T1000 (cell line): ENCODE results near the gene SESN3.
"Not testable (repeated sequence)": the region's sequence is repeated elsewhere in the genome, so short reads cannot be mapped to it uniquely, and the experiment has no call there.

Experiments used
- DNase-seq: peaks from one replicate; lab custom pipeline; 2025; ENCODE audit warnings: mixed read lengths; lab: John Stamatoyannopoulos, UW

The SESN3 gene

DNA sequence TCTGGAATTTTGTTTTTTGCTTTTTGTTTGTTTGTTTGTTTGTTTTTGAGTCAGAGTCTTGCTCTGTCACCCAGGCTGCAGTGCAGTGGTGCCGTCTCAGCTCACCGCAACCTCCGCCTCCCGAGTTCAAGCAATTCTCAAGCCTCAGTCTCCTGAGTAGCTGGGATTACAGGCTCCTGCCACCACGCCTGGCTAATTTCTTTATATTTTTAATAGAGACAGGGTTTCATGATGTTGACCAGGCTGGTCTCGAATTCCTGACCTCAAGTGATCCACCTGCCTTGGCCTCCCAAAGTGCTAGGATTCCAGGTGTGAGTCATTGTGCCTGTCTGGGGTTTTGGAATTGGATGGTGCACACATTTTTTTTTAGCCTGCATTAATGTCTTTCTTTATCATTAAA, 20.9 kb upstream of the SESN3 start:
- not testable (repeated sequence) for DNase-seq

DNA sequence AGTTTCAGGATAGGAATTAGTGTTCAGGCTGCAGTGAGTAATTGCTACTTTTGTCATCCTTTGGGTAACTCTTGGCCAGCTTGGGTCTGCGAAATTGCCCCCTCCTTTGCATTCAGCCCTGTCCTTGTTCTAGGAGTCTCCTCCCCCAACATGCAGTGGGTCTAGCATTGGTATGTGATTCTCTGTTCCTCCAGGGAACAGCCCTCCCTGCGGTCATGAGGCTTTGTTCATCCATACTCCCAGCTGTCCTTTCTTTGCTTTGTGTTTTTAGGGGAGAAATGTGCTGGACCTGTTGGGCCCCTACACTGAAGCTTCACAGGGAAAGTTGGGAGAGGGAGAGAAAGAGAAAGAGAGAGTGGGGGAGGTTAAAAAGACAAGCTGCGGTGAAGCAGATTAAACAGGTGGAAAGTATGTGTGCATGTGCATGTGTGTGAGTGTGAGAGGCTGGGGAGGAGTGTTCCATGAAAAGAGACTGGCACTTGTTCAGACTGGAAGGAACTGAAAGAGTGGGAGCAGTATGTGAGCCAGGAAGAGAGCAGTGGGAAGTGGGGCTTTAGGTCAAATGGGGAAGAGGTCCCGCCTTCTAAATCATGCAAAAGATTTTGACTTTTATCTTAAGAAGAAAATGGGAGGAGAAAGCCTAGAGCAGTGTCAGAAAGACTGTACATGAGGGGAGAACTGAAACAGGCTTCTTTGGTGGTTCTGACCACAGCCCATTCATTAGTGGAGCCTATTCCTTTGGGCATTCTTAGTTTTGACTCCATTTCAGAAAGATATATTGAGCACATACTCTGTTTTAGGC, 17.9 kb upstream of the SESN3 start:
- no peak for DNase-seq

DNA sequence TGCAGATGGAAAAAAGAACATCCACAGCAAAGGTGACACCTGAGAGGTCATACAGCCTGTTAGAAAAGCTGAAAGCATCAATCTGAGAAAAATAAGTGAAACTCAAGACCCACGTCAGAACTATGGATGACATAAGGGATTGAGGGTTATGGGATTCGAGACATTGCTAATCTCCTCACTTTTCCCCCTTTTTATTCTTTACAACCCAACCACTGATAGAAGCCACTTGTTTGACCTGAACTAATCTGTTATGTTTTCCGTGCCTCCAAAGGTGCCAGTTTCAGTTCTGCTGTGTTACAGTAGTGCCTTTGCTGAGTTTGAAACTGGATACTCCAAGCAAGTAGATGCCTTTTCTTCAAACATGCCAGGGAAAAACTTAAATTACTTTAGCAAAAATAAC, 16.9 kb upstream of the SESN3 start:
- no peak for DNase-seq

DNA sequence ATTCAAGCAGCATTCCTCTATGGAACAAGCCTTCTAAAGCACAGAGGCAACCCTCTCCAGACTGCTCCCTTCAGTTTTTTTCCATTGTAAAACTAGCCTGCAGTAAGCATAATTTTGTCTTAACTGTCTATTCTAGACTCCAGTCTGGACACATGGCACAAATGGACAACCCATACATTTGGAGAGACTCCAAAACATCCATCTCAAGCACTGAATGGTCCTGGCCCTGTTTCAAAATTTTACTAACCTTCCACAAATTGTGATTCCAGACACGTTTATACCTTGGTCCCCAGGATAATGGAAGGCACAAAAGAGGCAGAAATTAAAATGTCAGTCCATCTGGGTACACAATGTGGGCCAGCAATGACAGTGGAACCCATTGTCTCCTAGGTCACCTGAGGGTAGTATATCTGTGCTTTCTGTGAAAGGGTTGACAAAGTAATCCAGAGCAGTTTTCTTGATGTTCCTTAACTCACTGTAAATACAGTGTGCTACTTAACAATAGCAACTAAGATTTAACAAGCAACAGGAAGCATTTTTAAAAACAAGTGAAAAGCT, 16.2 kb upstream of the SESN3 start:
- no peak for DNase-seq

DNA sequence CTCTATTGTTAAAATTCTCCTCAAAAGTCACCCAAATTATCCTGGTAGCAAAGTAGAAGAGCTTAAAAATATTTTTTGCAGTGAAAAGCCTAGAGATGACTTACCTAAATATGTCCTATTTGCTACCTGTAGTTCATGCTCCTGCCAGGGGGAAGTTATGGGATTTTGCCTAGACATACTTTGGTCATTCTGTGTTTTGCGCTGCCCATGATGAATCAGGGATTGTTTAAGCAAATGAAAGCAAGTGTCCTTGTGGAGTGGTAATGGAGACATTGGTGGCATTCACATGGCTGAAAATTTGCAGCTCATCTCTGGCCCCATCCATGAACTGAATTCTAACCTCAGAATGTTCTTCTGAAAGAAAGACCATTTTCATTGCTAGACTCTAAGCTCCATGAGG, 14.6 kb upstream of the SESN3 start:
- DNase-seq = no peak

DNA sequence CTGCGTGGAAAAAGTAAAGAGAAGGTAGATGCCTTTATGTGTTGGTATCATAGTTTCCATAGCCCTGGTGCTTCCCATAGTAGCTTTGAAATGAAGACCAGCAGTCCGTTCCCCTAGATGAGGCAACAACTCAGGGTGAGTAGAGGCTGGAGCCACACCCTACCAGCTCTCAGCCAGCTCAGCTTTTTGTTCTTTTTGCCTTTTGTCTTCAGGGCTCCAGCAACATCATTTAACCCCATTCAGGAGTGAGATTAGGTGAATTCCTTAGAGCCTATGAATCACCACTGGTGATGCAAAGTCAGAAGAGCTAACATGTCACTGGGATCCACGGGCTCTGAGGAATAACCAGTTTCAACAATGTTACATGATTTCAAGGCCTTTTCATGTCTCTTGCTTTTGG, 14.0 kb upstream of the SESN3 start:
- DNase-seq = no peak

DNA sequence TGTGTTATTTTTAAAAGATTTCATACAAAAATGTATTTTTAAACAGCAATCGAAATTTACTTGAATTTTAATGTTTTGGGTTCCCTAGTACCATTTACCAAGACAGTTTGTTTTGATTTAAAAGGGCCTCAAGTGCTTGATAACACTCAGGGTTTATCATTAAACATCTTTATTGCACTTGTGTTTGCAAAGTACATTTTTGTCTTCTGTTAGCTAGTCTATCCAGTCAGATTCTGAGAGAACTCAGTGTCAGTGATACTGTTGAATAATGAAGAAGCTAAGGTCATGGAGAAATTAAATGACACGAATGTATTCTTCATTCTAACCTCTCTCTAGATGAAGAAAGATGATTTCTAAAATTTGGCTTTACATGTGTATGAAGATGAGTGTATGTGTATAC, 12.7 kb upstream of the SESN3 start:
- DNase-seq = no peak

DNA sequence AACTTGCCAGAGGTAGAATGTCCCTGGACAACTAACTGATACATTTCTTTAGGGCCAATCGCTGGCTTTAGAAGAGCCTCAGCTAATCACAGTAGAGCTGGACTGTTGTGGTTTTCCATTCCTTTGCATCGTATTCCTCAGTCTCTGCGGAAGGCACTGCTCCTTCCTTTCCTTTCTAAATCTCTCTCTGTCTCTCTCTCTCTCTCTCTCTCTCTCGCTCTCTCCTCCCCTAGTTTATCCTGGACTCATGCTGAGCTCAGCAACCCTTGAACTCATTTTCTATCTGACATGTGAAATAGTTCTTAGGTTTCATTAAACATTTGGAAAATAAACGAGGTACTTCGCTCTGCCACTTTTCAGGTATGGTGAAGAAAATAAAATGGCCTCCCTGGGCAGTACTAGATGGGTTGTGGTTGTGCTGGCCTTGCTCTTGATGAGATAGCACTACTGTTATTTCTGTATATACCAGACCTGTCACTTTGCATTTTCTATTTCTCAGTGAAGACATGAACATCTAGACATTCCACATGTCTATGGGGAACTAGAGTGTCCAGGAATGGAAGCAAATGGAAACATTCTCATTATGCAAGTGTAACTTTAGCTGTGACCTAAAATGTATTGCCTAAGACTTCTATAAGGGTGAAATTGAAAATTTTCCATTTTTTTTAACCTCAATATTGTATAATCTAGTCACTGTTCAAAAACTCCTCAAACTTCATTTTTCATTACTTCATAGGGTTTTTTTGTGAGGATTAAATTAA, 12.0 kb upstream of the SESN3 start:
- DNase-seq = no peak

DNA sequence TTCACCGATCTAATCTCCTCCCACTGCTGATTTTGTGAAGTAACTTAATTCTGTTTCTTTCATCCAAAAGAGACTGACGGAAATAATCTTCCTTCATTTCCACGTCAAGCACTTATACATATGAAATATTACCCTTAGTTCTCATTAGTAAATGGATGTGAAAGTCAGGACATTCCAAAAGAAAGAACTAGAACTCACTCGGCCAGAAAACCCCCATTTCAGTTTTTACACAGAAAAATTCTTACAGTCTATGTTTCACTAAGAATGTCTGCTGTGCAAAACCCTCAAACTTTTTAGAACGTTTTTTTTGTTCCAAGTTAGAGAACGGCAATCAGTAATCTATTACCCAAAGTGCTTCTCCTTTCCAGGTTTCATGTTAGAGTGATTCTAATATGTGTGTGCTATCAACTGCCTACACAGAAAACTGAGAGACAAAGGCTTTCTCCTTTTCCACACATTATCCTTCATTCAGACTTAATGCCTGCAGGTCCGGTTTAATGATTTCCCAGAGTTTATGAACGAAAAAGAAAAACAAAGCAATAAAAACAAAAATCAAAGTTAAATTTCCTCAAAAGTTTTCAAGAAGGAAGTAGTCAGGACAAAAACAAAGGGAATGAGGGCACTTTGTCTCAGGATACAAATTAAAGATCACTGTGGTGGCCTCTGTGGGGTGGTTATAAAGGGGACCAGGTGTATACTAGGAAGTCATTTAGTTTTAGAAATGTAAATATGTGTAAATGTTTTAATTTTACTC, 11.3 kb upstream of the SESN3 start:
- DNase-seq = no peak

DNA sequence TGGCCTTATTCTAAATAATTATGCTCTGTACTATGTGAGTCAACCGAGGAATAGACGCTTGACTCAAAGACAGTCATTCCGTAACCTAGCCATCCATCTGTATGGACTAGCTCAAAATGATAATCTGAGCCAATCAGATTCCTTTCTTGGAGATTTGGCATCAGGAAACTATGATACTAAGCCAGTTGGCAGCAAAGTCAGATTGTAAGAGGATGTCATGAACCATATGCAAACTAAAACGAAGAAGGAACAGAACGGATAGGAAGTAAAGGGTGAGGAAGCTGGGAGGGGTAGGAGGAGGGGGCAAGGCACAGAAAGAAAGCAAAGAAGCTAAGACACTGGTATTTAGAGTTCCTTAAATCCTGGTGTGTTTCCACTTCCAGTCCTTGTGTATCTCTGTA, 10.7 kb upstream of the SESN3 start:
- no peak for DNase-seq

DNA sequence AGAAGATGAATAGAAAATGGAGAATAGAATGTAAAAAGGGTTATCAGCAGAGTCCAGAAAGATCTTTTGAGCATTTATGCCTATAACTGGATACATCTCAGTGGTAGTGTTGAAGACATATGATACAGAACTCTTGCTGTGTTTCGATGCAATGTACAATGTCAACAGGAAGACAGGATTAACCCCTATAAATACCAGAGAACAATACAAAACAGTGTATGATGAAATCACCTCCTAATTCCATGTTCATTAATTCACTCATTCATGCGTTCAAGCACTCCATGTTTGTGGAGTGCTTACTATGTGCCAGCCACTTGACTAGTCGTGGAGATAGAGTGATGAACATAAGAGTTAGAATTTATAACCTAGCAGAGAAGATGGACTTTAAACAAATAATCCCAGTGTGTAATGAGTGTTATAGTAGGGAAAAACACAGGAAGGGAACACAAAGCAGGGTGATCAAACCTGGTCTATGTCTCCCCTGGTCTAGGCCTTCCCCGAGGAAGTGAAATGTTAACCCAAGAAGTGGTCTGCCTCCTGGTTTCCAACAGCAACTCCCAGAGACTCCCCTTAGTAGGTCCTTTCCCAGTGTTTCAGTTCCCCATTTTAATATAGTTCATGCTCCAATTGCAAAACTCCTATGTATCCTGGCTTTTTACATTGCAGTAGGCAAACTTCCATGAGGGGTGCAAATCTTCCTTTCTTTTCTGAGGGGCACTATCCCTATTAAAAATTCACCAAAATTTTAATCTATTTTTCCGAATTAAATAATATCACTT, 9.1 kb upstream of the SESN3 start:
- DNase-seq = no peak

DNA sequence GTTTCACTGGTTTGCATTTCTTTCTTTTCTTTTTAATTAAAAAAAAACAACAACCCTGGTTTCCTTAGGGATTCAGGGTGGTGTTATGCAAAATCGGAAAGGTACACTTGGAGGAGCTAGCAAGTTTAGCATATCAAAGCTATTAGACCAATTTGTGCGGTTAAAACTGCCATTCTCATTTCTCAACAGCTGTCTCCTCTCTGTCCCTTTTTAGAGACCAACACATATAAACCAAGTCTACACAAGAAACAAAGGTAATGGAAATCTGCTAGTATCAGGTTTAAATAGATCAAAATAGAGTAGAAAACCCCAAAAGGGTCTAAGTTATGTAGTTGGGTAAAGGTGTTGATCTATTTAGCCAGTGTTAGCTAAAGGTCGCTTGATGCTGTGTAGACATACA, 1.7 kb upstream of the SESN3 start:
- no peak for DNase-seq

DNA sequence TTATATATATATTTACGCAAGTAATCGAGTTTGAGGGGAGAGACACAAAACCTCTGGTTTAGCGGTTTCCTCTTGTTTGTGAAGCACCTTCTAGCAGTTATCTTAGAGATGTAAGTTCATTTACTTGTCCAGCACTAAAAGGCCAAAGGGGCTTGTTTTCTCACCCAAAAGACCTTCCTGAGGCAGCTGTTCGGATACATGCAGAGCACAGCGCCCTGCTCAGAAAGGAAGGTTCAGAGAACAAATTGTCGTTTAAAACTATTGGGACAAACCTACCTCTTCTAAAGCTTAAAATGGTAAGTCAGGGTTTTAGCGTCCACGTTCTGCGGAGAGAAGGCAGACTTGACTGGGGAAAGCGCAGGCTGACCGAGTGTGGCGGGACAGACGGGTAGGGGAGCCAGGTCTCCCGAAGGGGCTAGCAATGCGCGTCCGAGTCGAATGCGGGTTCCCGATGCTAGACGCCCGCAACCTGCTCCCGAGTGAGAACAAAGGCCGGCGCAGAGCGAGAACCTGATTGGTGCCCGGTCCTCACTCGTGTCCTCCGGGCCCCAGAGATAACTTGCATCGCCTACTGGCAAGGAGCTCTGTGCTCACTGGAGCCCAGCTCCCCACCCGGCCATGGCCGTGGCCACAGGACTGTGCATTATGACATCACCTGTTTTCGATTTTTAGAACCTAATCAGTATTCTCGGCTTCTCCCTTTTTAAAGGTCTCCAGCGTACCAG, 1.0 kb upstream of the SESN3 start:
- DNase-seq = no peak

DNA sequence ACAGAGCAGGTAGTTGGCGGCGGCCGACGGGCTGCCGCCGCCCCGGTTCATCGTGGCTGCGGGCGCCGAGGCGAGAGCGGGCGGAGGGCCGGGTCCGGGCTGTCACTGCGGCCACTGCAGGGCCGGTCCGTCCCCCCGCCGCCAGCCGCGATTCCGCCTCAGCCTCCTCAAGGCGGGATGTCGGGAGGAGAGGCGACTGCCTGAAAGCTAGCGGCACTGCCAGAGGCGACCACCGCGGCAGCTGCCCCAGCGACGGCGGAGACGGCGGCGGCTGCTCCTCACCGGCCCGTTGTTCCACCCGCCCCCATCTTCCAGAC, 234 bp downstream of the SESN3 start:
- no peak for DNase-seq

DNA sequence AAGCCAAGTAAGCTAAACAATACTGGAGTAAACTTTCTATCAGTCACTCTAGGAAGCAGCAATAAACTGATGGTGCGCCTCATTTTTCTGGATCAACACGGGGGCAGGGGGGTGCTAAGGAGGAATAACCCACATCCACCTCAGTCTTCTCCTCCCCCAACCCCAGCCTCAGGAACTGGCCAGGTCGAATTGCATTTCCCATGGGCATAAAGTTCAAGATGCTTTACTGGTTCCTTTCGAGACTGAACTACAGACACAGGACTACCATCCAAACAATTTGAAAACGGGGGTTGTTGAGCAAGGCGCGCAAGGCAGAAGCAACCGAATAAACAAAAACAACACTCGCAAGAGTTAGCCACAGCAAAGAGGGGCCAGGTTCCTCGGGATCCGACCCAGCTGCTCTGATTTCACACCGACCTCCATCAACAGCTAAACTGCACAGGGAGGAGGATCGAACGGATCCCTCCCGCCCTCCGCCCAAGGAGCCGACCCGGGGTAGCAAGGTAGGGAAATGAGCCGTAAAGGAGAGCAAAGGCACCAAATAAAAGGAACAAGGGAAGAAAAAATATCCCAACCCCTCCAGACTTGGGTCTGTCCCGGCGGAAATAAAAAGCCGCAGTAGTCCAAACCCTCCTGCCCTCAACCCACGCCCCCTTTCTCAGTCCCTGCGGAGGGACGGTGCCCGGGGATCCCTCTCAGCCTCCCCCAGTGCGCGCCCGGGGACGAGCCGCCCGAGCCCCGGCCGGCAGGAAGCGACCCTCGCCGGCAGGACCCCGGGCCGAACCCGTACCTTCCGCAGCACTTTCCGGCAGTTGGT, 801 bp downstream of the SESN3 start:
- DNase-seq = no peak

DNA sequence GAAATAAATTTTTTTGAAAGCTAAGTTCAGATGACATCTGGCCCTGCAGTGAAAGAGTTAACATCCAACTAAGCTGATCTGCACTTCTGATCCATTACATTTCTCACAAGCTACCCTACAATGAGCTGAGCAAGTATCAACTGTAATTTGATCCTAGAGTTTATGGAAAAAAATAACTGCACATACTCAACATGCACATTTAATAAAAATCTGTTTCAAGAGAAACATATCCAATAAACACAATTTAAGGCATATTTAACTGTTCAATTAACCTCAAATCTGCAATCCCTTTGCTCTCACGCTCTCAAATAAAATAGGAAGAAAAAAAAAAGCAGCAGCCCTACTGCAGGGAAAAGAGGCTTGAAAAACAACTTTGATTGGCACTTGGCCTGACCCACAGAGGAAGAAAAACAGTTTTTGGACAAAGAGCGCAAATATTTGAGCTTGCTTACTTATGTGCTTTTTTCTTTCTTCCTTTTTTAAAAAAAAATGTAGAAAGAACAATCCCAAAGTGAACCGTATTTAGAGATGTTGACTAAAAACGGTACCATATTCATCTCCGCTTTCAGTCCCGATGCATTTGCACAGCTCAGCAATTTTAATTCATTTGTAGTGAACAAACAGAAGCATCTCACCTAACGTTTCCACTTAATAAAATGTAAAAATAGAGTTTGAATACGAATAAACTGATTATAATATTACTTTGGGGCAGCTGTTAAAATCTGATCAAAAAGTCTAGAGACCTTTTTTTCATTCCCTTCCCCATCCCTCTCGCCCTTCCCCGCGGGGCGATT, 1.6 kb downstream of the SESN3 start:
- no peak for DNase-seq

DNA sequence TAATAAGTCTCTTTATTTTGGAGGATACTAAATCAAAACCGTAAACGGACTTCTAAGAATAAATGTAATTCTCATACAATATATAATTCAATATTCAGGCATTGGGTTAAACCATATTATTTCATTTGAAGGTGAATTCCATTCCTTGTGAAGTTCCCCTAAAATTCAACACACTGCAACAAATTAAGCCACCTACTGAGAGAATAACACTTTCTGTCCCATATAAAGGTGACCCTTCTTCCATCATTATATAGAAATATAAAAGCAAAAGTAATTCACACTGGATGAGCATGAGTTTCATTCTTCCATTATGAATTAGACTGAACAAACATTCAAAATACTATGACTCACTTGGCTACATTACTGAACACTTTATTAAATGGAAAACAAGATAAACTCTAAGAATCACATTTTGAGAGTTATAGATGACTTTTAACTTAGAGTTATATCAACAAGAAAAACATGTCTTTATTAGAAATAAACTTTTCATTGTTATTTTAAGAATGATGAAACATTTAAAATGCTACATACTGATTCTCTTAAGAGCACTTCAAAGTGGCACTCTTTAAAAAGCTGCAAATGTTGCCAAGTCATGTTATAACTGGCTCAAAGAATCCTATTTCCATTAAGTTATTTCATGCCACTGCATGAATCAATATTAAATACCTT, 2.8 kb downstream of the SESN3 start:
- DNase-seq = no peak

DNA sequence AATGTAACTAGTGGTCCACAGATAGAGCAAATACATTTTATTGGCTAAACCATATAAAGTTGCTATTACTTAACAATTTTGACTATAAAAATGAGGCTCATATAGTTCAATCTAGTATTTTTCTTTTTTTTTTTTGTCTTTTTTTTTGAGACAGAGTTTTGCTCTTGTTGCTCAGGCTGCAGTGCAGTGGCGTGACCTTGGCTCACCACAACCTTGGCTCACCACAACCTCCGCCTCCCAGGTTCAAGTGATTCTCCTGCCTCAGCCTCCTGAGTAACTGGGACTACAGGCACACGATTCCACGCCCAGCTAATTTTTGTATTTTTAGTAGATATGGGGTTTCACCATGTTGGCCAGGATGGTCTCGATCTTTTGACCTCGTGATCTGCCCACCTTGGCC, 3.9 kb downstream of the SESN3 start:
- DNase-seq = not testable (repeated sequence)

DNA sequence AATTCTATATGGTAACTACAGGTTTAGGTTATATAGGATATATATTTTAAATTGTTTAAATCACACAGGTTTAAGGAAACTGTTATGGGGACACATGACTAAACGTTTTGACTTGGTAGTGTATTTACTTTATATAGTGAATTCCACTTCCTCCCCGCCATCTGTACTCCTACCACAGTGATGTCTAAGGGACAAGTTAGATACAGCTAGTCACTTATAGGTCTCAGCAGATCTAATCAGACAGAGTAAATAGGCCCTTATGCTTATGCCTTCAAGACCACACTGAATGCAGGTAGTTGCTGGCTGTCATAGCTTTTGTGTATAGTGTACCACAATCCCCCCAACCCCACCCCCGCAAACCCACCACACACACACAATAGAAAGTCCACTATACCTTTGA, 8.2 kb downstream of the SESN3 start:
- no peak for DNase-seq
